B cell (primary cell): ENCODE results near the gene NOL11. TPM values are rescaled to one million over a fixed set of nuclear protein-coding genes. Genes with fewer than 3 reads are reported as not detected.
A peak's percentile ranks its signal among the peaks of the same experiment; 100 is the strongest.

ENCODE experiments used
- ATAC-seq: fragments of 200-7000 bp; cut with Tn5 transposase; one replicate; pipeline ENCODE4 v1.10.0; 2021; ENCODE audit warnings: low read depth, mild to moderate bottlenecking, moderate number of reproducible peaks, moderate library complexity
- CTCF ChIA-PET: fragments of 350-600 bp; sonication (Branson Sonifier 250); formaldehyde crosslinking; loops from one replicate; lab custom pipeline; 2021; ENCODE audit warnings: antibody characterized with exemption, inconsistent platforms; lab: Charles Lee
- POLR2A ChIA-PET: fragments of 350-600 bp; sonication (Branson Sonifier 250); formaldehyde crosslinking; loops from one replicate; lab custom pipeline; 2021; ENCODE audit warnings: antibody characterized with exemption; lab: Charles Lee
- DNase-seq: peaks from one replicate; pipeline ENCODE4 v3.0.0; 2013
- H2AFZ ChIP-seq: 2 replicates; pipeline ENCODE4 v1.6.1; 2012; ENCODE audit warnings: mild to moderate bottlenecking, low read depth, low read length; ENCODE audit not compliant: insufficient read depth, poor library complexity, severe bottlenecking
- H3K27ac ChIP-seq, 2 donors: 1 replicate in 1 of 2; 2 replicates in 1 of 2; pipeline ENCODE4 v1.5.1; 2012 to 2013; ENCODE audit warnings: low read length in 2 of 2, mild to moderate bottlenecking in 2 of 2, moderate library complexity in 1 of 2
- H3K27me3 ChIP-seq, 4 experiments: fragments of 200-600 bp in 1 of 4; sonication (generic) in 1 of 4; replicated peaks in 1 of 4; 1 replicate in 2 of 4; 2 replicates in 2 of 4; pipeline versions ENCODE4 v1.6.1 to v1.7.0; 2013 to 2016; ENCODE audit warnings: low read length in 3 of 4, mild to moderate bottlenecking in 2 of 4, mixed read lengths in 1 of 4, moderate library complexity in 1 of 4; ENCODE audit not compliant: insufficient read depth in 4 of 4, control insufficient read depth in 3 of 4; ENCODE audit errors: control extremely low read depth in 1 of 4
- H3K36me3 ChIP-seq, 2 experiments: replicated peaks in 1 of 2; 1 replicate in 1 of 2; 2 replicates in 1 of 2; pipeline versions ENCODE4 v1.6.1 to v1.7.1; 2013; ENCODE audit warnings: low read length in 1 of 2; ENCODE audit not compliant: insufficient read depth in 2 of 2, control insufficient read depth in 1 of 2; ENCODE audit errors: control extremely low read depth in 1 of 2, extremely low read depth in 1 of 2
- H3K4me1 ChIP-seq, 2 donors: fragments of 200-600 bp in 1 of 2; sonication (generic) in 1 of 2; 1 replicate in 1 of 2; 2 replicates in 1 of 2; pipeline versions ENCODE4 v1.5.1 to v1.6.1; 2013 to 2017; ENCODE audit warnings: low read length in 2 of 2; ENCODE audit not compliant: control insufficient read depth in 2 of 2, insufficient read depth in 2 of 2
- H3K4me2 ChIP-seq: replicated peaks from 2 replicates; pipeline ENCODE3; 2012; ENCODE audit warnings: mild to moderate bottlenecking, low read depth, low read length; ENCODE audit not compliant: poor library complexity, severe bottlenecking
- H3K4me3 ChIP-seq, 5 experiments: fragments of 200-600 bp in 1 of 5; sonication (generic) in 1 of 5; 1 replicate in 3 of 5; 2 replicates in 2 of 5; pipeline versions ENCODE4 v1.5.1 to v1.7.0; 2011 to 2016; ENCODE audit warnings: low read length in 4 of 5, mild to moderate bottlenecking in 4 of 5, low read depth in 2 of 5, control low read depth in 1 of 5, moderate library complexity in 1 of 5; ENCODE audit not compliant: insufficient read depth in 1 of 5; ENCODE audit errors: control extremely low read depth in 1 of 5, extremely low read depth in 1 of 5
- H3K79me2 ChIP-seq: fragments of 200-600 bp; sonication (generic); one replicate; pipeline ENCODE4 v1.6.0; 2016; ENCODE audit warnings: low read length; ENCODE audit not compliant: control insufficient read depth, insufficient read depth
- H3K9ac ChIP-seq: fragments of 200-600 bp; sonication (generic); 2 replicates; pipeline ENCODE4 v1.6.1; 2017; ENCODE audit warnings: mild to moderate bottlenecking, low read length, moderate library complexity
- H3K9me3 ChIP-seq, 3 donors: one replicate each; pipeline versions ENCODE4 v1.6.1 to v1.7.1; 2013; ENCODE audit warnings: low read length in 2 of 3; ENCODE audit not compliant: control insufficient read depth in 2 of 3, insufficient read depth in 1 of 3; ENCODE audit errors: control extremely low read depth in 1 of 3
- H4K20me1 ChIP-seq: 2 replicates; pipeline ENCODE4 v1.6.0; 2012; ENCODE audit warnings: mild to moderate bottlenecking, low read length; ENCODE audit not compliant: insufficient read depth, control insufficient read depth, poor library complexity, severe bottlenecking
- H3K27ac Mint-ChIP-seq: one replicate; pipeline ENCODE4 v1.8.0; 2021; ENCODE audit warnings: mixed read lengths
- H3K27me3 Mint-ChIP-seq: one replicate; pipeline ENCODE4 v1.8.0; 2021; ENCODE audit warnings: mixed read lengths
- H3K4me1 Mint-ChIP-seq: one replicate; pipeline ENCODE4 v1.8.0; 2021; ENCODE audit warnings: mixed read lengths
- H3K4me3 Mint-ChIP-seq: one replicate; pipeline ENCODE4 v1.8.0; 2021; ENCODE audit warnings: mixed read lengths
- H3K9me3 Mint-ChIP-seq: one replicate; pipeline ENCODE4 v1.8.0; 2022; ENCODE audit warnings: mixed read lengths; ENCODE audit not compliant: insufficient read depth
- EZH2 ChIP-seq: IDR thresholded peaks from 2 replicates; pipeline ENCODE4 v1.6.1; 2012; ENCODE audit warnings: borderline replicate concordance, low read depth, mild to moderate bottlenecking, moderate library complexity, low read length; ENCODE audit not compliant: insufficient read depth, poor library complexity, severe bottlenecking
- WGBS: methylation state at CpG from one replicate; pipeline ENCODE4 v1.1.5; 2013; ENCODE audit warnings: missing lambda C conversion rate; ENCODE audit not compliant: insufficient coverage; 5-methylcytosine and 5-hydroxymethylcytosine counted together
- intact Hi-C: fragments of 100-400 bp; cut with micrococcal nuclease; formaldehyde crosslinking; loops from one replicate; pipeline ENCODE4 v1.10.0; 2022
- polyA plus RNA-seq: library from polyadenylated mRNA; depleted of rRNA; stranded (reverse); fragments of >200 nt; gene quantifications from 2 replicates; pipeline ENCODE4 v1.2.3, GENCODE V29; 2012
- total RNA-seq, 2 donors: library from RNA; stranded (reverse); fragments of 120-200 nt in 1 of 2; gene quantifications; 1 replicate in 1 of 2; 2 replicates in 1 of 2; pipeline versions ENCODE4 v1.2.3 to v1.2.4, GENCODE V29; 2013 to 2022
- TF ChIP-seq, protein P1 (sequence below): fragments of 200-600 bp; IDR thresholded peaks from one replicate; pipeline ENCODE4 v1.8.0; 2022; ENCODE audit warnings: antibody characterized with exemption, mild to moderate bottlenecking

NOL11 gene
- total and polyA plus RNA-seq, 2 donors (not counting 1 experiment from before 2014, with no cell fraction given): 20.3 to 59.1 TPM

DNA sequence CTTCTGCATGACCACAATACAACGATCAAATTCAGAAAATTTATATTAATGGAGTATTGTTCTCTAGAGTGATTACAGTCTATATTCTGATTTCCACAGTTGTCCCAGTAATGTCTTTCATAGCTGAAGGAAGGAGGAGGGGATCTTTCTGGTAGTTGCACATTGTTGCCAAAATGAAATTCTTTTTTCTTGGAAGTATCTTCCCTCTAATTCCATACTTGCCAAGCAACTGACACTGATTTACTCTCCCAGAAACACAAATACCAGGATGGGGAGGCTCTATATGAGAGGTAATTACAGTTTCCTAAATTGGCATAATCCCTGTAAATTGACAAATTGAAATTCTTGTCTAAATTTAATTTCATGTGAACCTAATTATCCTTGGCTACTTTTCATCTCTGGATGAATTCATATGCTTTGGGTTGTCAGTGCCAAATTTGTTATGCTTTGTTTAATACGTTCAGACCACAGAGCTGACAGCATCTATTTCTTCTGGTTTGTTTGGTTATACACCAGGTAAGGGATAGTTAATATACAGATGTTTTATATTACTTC is 30.0 kb downstream of the NOL11 start:
- no peak for TF ChIP-seq EZH2
- TF ChIP-seq, protein P1, sequence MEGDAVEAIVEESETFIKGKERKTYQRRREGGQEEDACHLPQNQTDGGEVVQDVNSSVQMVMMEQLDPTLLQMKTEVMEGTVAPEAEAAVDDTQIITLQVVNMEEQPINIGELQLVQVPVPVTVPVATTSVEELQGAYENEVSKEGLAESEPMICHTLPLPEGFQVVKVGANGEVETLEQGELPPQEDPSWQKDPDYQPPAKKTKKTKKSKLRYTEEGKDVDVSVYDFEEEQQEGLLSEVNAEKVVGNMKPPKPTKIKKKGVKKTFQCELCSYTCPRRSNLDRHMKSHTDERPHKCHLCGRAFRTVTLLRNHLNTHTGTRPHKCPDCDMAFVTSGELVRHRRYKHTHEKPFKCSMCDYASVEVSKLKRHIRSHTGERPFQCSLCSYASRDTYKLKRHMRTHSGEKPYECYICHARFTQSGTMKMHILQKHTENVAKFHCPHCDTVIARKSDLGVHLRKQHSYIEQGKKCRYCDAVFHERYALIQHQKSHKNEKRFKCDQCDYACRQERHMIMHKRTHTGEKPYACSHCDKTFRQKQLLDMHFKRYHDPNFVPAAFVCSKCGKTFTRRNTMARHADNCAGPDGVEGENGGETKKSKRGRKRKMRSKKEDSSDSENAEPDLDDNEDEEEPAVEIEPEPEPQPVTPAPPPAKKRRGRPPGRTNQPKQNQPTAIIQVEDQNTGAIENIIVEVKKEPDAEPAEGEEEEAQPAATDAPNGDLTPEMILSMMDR: no peak
- Histone ChIP-seq H3K27ac (peak overlapping the region in 1 of 2 donors; percentile 19), H4K20me1 (no peaks in the 10 kb centered on the region), H3K4me1 (no peaks in the 10 kb centered on the region), H3K79me2 (no peaks in the 10 kb centered on the region), H2AFZ (no peak overlapping the region), H3K9ac (no peak overlapping the region), H3K36me3 (peaks cover 4 to 48% of the 10 kb centered on the region in 2 experiments), H3K9me3 (peaks cover 0 to 12% (median 7%) of the 10 kb centered on the region in 3 donors), H3K4me3 (no peak overlapping the region), H3K27me3 (no peaks in the 10 kb centered on the region), H3K4me2 (no peak overlapping the region)
- Mint-ChIP-seq H3K27me3 (no peaks in the 10 kb centered on the region), H3K4me3 (no peak overlapping the region), H3K9me3 (peaks cover 5% of the 10 kb centered on the region), H3K4me1 (no peaks in the 10 kb centered on the region), H3K27ac (no peak overlapping the region)
- DNase-seq: no peak
- intact Hi-C loops: no loop called here
- POLR2A ChIA-PET: no interaction called here
- CTCF ChIA-PET: no interaction called here
- ATAC-seq: no peak
- no CpG with 5 or more reads among the region's 2 CpGs for WGBS

GRCh38 chr17:67750067-67750466 is 32.3 kb downstream of the NOL11 start:
- no peak overlapping the region for H3K4me2 ChIP-seq
- intact Hi-C loops: no loop called here
- CTCF ChIA-PET: no interaction called here
- DNase-seq: no peak
- no peak overlapping the region for H3K4me3 Mint-ChIP-seq
- no peaks in the 10 kb centered on the region for H3K4me1 Mint-ChIP-seq
- H3K27me3 Mint-ChIP-seq: no peaks in the 10 kb centered on the region
- ATAC-seq: no peak
- no peaks in the 10 kb centered on the region for H3K79me2 ChIP-seq
- TF ChIP-seq, protein P1: no peak
- no peak for TF ChIP-seq EZH2
- peaks cover 4 to 31% of the 10 kb centered on the region in 2 experiments for H3K36me3 ChIP-seq
- H3K9ac ChIP-seq: no peak overlapping the region
- no peak overlapping the region for H3K27ac Mint-ChIP-seq
- H3K4me1 ChIP-seq: no peaks in the 10 kb centered on the region
- peaks cover 0 to 12% (median 7%) of the 10 kb centered on the region in 3 donors for H3K9me3 ChIP-seq
- H3K27me3 ChIP-seq: no peaks in the 10 kb centered on the region
- no peak overlapping the region for H3K4me3 ChIP-seq
- H2AFZ ChIP-seq: no peak overlapping the region
- peaks cover 5% of the 10 kb centered on the region for H3K9me3 Mint-ChIP-seq
- H4K20me1 ChIP-seq: no peaks in the 10 kb centered on the region
- 100% methylated on average over 2 of the region's 4 CpGs for WGBS
- H3K27ac ChIP-seq: no peak overlapping the region
- POLR2A ChIA-PET: no interaction called here
